ENCODE results near the gene FOXD1.

Gene FOXD1

GRCh38 chr5:73446631-73447529 lies 1.7 kb downstream of the FOXD1 start:
- peak; percentile 39 for DNase-seq (ENCODE audit: low spot score)
- TF ChIP-seq CTCF (IDR thresholded peaks at IDR 0.05; ENCODE audit: extremely low read depth, insufficient read depth, missing control alignments): no peak
- in situ Hi-C loops (cut with MboI; ENCODE audit: low pct_unique_long_range_greater_than_20kb, low sequenced_read_pairs, unreplicated experiment): no loop called here

- no peak for TF ChIP-seq CTCF (IDR thresholded peaks at IDR 0.05; ENCODE audit: extremely low read depth, insufficient read depth, missing control alignments)
- DNase-seq (ENCODE audit: low spot score): no peak
- in situ Hi-C loops (cut with MboI; ENCODE audit: low pct_unique_long_range_greater_than_20kb, low sequenced_read_pairs, unreplicated experiment): no loop called here
Measured at GRCh38 chr5:73445665-73446630, 2.6 kb downstream of the FOXD1 start.

- DNase-seq (ENCODE audit: low spot score): no peak
- TF ChIP-seq CTCF (IDR thresholded peaks at IDR 0.05; ENCODE audit: extremely low read depth, insufficient read depth, missing control alignments): no peak
- in situ Hi-C loops (cut with MboI; ENCODE audit: low pct_unique_long_range_greater_than_20kb, low sequenced_read_pairs, unreplicated experiment): no loop called here
Measured at GRCh38 chr5:73444499-73445438, 3.8 kb downstream of the FOXD1 start.

GRCh38 chr5:73443829-73444498 lies 4.6 kb downstream of the FOXD1 start:
- in situ Hi-C loops (cut with MboI; ENCODE audit: low pct_unique_long_range_greater_than_20kb, low sequenced_read_pairs, unreplicated experiment): no loop called here
- TF ChIP-seq CTCF (IDR thresholded peaks at IDR 0.05; ENCODE audit: extremely low read depth, insufficient read depth, missing control alignments): no peak
- DNase-seq (ENCODE audit: low spot score): no peak

- no peak for TF ChIP-seq CTCF (IDR thresholded peaks at IDR 0.05; ENCODE audit: extremely low read depth, insufficient read depth, missing control alignments)
- no peak for DNase-seq (ENCODE audit: low spot score)
- in situ Hi-C loops (cut with MboI; ENCODE audit: low pct_unique_long_range_greater_than_20kb, low sequenced_read_pairs, unreplicated experiment): no loop called here
Measured at GRCh38 chr5:73442996-73443627, 5.5 kb downstream of the FOXD1 start.
